Osteocyte (in vitro differentiated cells): ENCODE results near the gene CDC42BPG. TPM values are rescaled to one million over a fixed set of nuclear protein-coding genes. Genes with fewer than 3 reads are reported as not detected.

Experiments used
- DNase-seq: peaks from one replicate; pipeline ENCODE4 v3.0.0; 2021; ENCODE audit warnings: mixed read lengths; ENCODE audit not compliant: unreplicated experiment; ENCODE audit errors: extremely low spot score
- H3K27ac Mint-ChIP-seq: one replicate; pipeline ENCODE4 v1.8.0; 2021; ENCODE audit warnings: mild to moderate bottlenecking, mixed read lengths; ENCODE audit not compliant: unreplicated experiment
- H3K27me3 Mint-ChIP-seq: one replicate; pipeline ENCODE4 v1.8.0; 2021; ENCODE audit warnings: mixed read lengths; ENCODE audit not compliant: unreplicated experiment
- H3K36me3 Mint-ChIP-seq: one replicate; pipeline ENCODE4 v1.8.0; 2021; ENCODE audit warnings: mixed read lengths; ENCODE audit not compliant: unreplicated experiment
- H3K4me1 Mint-ChIP-seq: one replicate; pipeline ENCODE4 v1.8.0; 2021; ENCODE audit warnings: mixed read lengths; ENCODE audit not compliant: unreplicated experiment
- H3K4me3 Mint-ChIP-seq: one replicate; pipeline ENCODE4 v1.8.0; 2021; ENCODE audit warnings: mild to moderate bottlenecking, moderate library complexity, mixed read lengths; ENCODE audit not compliant: unreplicated experiment
- H3K9me3 Mint-ChIP-seq: one replicate; pipeline ENCODE4 v1.8.0; 2021; ENCODE audit warnings: mixed read lengths; ENCODE audit not compliant: unreplicated experiment
- CTCF ChIP-seq: fragments of 200-600 bp; sonication (generic); IDR thresholded peaks from 2 replicates; pipeline ENCODE4 v1.5.0; 2021; ENCODE audit warnings: antibody characterized with exemption, mild to moderate bottlenecking, moderate library complexity
- total RNA-seq: library from RNA; stranded (reverse); gene quantifications from 2 replicates; pipeline ENCODE4 v1.2.1, GENCODE V29; 2021

Gene CDC42BPG
- total RNA-seq, 1 donor from 2014 or later = 1.7 TPM

GRCh38 chr11:64891880-64892279, 47.4 kb upstream of the CDC42BPG start:
- Mint-ChIP-seq H3K4me3 (no peak overlapping the region), H3K36me3 (peaks cover 2% of the 10 kb centered on the region), H3K27ac (no peak overlapping the region), H3K27me3 (no peaks in the 10 kb centered on the region), H3K9me3 (no peaks in the 10 kb centered on the region), H3K4me1 (peaks cover 8% of the 10 kb centered on the region)
- DNase-seq = no peak
- TF ChIP-seq CTCF = no peak

DNA sequence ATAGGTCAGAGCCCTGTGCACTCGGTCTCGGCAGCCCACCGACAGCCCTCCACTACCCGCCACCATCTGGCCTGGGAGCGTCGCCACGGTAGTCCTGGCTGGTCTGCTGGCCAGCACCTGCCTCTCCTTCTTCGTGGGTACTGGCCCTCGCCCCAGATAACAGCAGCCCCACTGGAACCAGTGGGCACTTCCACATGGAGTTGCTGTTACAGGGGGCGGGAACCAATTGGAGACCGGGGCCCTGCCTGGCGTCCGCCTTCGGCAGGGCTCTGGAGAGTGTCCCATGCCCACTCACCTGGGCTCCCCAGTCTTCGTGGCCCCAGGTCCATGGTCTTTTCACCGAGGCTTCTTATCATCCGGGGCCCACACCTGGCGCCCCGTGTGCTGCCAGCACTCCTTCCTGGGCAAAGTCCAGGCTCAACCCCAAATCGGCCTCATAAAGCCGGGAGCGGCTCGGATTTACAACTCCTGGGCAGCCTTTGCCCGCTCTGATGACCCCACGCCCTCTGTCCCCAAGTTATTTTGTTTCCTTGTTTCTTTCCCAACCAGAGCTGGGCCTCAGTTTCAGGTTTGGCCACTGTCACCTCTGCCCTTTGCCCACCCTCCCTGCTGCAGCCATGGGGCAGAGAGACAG, 46.9 kb upstream of the CDC42BPG start:
- Mint-ChIP-seq H3K4me3 (no peak overlapping the region), H3K27me3 (no peaks in the 10 kb centered on the region), H3K4me1 (peaks cover 8% of the 10 kb centered on the region), H3K27ac (no peak overlapping the region), H3K36me3 (peaks cover 2% of the 10 kb centered on the region), H3K9me3 (no peaks in the 10 kb centered on the region)
- TF ChIP-seq CTCF = no peak
- DNase-seq = no peak

- no peaks in the 10 kb centered on the region for H3K27me3 Mint-ChIP-seq
- no peaks in the 10 kb centered on the region for H3K36me3 Mint-ChIP-seq
- TF ChIP-seq CTCF = no peak
- no peak overlapping the region for H3K4me3 Mint-ChIP-seq
- H3K9me3 Mint-ChIP-seq = no peaks in the 10 kb centered on the region
- H3K27ac Mint-ChIP-seq = no peak overlapping the region
- no peak for DNase-seq
- H3K4me1 Mint-ChIP-seq = peaks cover 14% of the 10 kb centered on the region
These were observed 46.1 kb upstream of the CDC42BPG start for GRCh38 chr11:64890522-64890939.

- H3K36me3 Mint-ChIP-seq = no peaks in the 10 kb centered on the region
- no peak overlapping the region for H3K27ac Mint-ChIP-seq
- H3K27me3 Mint-ChIP-seq = no peaks in the 10 kb centered on the region
- TF ChIP-seq CTCF = no peak
- no peaks in the 10 kb centered on the region for H3K9me3 Mint-ChIP-seq
- peaks cover 13% of the 10 kb centered on the region for H3K4me1 Mint-ChIP-seq
- DNase-seq = no peak
- H3K4me3 Mint-ChIP-seq = no peak overlapping the region
These were observed 44.5 kb upstream of the CDC42BPG start for GRCh38 chr11:64888729-64889511.

DNA sequence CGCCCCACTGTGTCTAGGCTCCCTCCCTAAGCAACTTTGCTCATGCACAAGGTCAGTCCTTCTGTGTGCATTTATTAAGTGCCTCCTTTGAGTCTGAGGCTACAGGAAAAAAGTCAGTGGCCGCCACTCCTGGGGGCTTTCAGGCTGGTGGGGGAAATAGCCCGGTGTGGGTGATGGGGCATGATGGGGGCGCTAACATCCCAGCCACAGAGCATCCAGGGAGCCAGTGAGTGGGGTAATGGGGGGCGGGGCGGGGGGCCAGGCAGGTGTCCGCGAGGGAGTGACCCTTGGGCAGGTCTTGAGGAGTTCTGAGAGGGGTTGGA, 43.9 kb upstream of the CDC42BPG start:
- Mint-ChIP-seq H3K27ac (no peak overlapping the region), H3K36me3 (no peaks in the 10 kb centered on the region), H3K9me3 (no peaks in the 10 kb centered on the region), H3K4me3 (peak overlapping the region; percentile 50), H3K4me1 (peaks cover 13% of the 10 kb centered on the region), H3K27me3 (no peaks in the 10 kb centered on the region)
- TF ChIP-seq CTCF = no peak
- no peak for DNase-seq
